Activated CD4-positive, alpha-beta T cell treated with anti-CD3 and anti-CD28 coated beads, Interleukin-2, amount 10 ng/mL, durations not matched to agents 7 days and 5 days (primary cell): Measurements from ENCODE around the gene TSC1. TPM values are rescaled to one million over a fixed set of nuclear protein-coding genes. Genes with fewer than 3 reads are reported as not detected.

Experiments
- CTCF ChIA-PET: fragments of 350-600 bp; sonication (Branson Sonifier 250); formaldehyde crosslinking; loops from one replicate; lab custom pipeline; 2021; ENCODE audit warnings: antibody characterized with exemption; lab: Charles Lee
- POLR2A ChIA-PET: fragments of 350-600 bp; sonication (Branson Sonifier 250); formaldehyde crosslinking; loops from one replicate; lab custom pipeline; 2021; ENCODE audit warnings: antibody characterized with exemption; lab: Charles Lee
- DNase-seq: peaks from one replicate; pipeline ENCODE4 v3.0.0-alpha.2; 2020
- H3K27ac Mint-ChIP-seq: one replicate; pipeline ENCODE4 v1.8.0; 2021; ENCODE audit warnings: mild to moderate bottlenecking, moderate library complexity, mixed read lengths
- H3K27me3 Mint-ChIP-seq: one replicate; pipeline ENCODE4 v1.8.0; 2021; ENCODE audit warnings: mixed read lengths
- H3K36me3 Mint-ChIP-seq: one replicate; pipeline ENCODE4 v1.8.0; 2021; ENCODE audit warnings: low read depth, mixed read lengths
- H3K4me1 Mint-ChIP-seq: one replicate; pipeline ENCODE4 v1.8.0; 2021; ENCODE audit warnings: mixed read lengths
- H3K4me3 Mint-ChIP-seq: one replicate; pipeline ENCODE4 v1.8.0; 2021; ENCODE audit warnings: mild to moderate bottlenecking, moderate library complexity, mixed read lengths
- H3K9me3 Mint-ChIP-seq: one replicate; pipeline ENCODE4 v1.8.0; 2021; ENCODE audit warnings: mixed read lengths
- total RNA-seq, 2 experiments: library from RNA; stranded (reverse); gene quantifications; one replicate each; pipeline ENCODE4 v1.2.3, GENCODE V29; 2021

Gene TSC1
- total RNA-seq, 2 experiments from 2014 or later = 36.8 to 37.6 TPM

DNA sequence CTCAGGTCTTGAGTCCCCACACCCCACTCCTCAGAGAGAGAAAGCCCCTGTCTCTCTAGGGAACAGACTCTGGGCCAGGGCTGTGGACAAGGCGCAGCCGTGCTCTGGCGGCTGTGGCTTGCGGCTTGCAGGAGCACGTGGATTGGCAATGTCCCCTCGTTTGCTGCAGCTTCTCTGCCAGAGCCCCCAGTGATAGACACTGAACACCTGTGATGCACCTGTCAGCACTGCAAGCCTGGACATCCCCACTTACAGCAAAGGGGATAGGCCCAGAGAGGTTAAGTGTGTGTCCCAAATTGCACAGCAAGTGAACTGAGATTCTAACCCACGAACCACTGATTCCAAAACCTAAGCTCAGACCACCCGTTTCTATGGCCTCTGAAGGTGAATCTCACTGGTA is 41.1 kb upstream of the TSC1 start:
- Mint-ChIP-seq H3K27ac (no peak overlapping the region), H3K4me3 (no peak overlapping the region)
- CTCF ChIA-PET = interaction anchor here (0.7 to 1.3 kb wide), 3 partner anchors 7 to 49 kb away, joined by 3 read pairs; partner anchors contain the start of gene GFI1B

DNA sequence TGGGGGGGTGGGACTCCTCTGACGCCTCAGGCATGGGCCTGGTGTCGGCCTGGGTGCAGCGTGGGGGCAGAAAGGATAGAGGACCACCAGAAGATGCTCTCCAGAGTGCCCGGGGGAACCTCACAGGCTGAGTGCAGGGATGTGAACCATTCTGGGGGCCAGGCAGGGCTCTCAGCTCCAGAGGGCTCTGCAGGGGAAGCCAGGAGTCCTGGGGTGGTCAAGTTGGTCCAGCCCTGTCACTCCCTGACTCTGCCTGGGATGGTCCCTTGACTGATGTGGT is 40.6 kb upstream of the TSC1 start:
- CTCF ChIA-PET = interaction anchor here (0.7 to 1.1 kb wide), 2 partner anchors 9 to 49 kb away, joined by 3 read pairs; no protein-coding TSS in a partner anchor
- POLR2A ChIA-PET = no interaction called here
- H3K4me3 Mint-ChIP-seq = no peak overlapping the region
- H3K4me1 Mint-ChIP-seq = no peaks in the 10 kb centered on the region
- no peak overlapping the region for H3K27ac Mint-ChIP-seq
- H3K9me3 Mint-ChIP-seq = no peaks in the 10 kb centered on the region
- peaks cover 34% of the 10 kb centered on the region for H3K27me3 Mint-ChIP-seq
- H3K36me3 Mint-ChIP-seq = no peaks in the 10 kb centered on the region
- no peak for DNase-seq

More for the DNA sequence above, 41.1 kb upstream of the TSC1 start:
- Mint-ChIP-seq H3K27me3 (peaks cover 30% of the 10 kb centered on the region), H3K36me3 (no peaks in the 10 kb centered on the region), H3K4me1 (no peaks in the 10 kb centered on the region), H3K9me3 (peaks cover 2% of the 10 kb centered on the region)
- POLR2A ChIA-PET = no interaction called here
- DNase-seq = no peak

DNA sequence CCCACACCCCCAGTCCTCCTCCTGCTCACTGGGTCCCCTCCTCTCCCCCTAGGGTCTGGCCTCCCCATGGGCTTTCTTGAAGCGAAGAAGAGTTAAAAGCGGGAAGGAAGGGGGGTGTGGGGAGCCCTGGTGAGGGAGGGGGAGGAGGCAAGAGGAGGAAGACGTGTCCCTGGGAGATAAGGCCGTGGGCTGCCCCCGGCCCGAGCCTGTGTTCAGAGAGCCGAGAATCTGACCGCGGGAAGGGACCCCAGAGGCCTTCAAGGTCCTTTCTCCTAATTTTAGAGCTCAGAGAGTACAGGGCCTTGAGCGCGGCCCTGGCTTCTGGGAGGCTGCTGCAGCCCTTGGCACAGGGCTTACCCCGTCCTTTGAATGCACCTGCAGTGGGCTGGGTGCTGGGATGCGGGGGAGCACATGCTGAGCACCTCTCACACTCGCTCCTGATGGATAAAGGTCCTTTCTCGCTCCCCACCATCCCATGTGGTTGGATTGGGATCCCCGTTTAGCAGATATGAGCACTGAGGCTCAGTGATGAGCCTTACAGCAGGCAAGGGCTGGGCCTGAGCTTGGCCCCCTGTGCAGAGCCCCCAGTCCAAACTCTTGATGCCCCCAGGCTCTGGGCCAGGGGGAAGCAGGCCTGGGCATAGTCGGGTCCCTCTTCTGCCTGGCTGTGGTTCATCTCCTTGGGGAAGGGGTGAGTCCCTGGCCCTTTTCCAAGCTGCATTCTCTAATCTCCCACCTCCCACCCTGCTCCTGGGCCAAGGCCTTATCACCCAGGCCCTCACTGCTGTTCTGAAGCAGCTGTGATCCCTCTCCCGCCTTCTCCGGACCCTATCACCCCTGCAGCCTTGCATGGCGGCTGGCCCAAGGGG is 40.0 kb upstream of the TSC1 start:
- H3K4me1 Mint-ChIP-seq = no peaks in the 10 kb centered on the region
- no peaks in the 10 kb centered on the region for H3K9me3 Mint-ChIP-seq
- POLR2A ChIA-PET = no interaction called here
- CTCF ChIA-PET = interaction anchor here (1.1 kb wide), 1 partner anchor 9 kb away, joined by 3 read pairs; no protein-coding TSS in a partner anchor
- peaks cover 39% of the 10 kb centered on the region for H3K27me3 Mint-ChIP-seq
- H3K27ac Mint-ChIP-seq = no peak overlapping the region
- no peak overlapping the region for H3K4me3 Mint-ChIP-seq
- no peak for DNase-seq
- no peaks in the 10 kb centered on the region for H3K36me3 Mint-ChIP-seq

GRCh38 chr9:132983491-132984201 is 39.2 kb upstream of the TSC1 start:
- POLR2A ChIA-PET = no interaction called here
- H3K27me3 Mint-ChIP-seq = peaks cover 46% of the 10 kb centered on the region
- H3K9me3 Mint-ChIP-seq = no peaks in the 10 kb centered on the region
- H3K4me1 Mint-ChIP-seq = peaks cover 1% of the 10 kb centered on the region
- H3K4me3 Mint-ChIP-seq = no peak overlapping the region
- no peak overlapping the region for H3K27ac Mint-ChIP-seq
- CTCF ChIA-PET = no interaction called here
- no peaks in the 10 kb centered on the region for H3K36me3 Mint-ChIP-seq
- no peak for DNase-seq

DNA sequence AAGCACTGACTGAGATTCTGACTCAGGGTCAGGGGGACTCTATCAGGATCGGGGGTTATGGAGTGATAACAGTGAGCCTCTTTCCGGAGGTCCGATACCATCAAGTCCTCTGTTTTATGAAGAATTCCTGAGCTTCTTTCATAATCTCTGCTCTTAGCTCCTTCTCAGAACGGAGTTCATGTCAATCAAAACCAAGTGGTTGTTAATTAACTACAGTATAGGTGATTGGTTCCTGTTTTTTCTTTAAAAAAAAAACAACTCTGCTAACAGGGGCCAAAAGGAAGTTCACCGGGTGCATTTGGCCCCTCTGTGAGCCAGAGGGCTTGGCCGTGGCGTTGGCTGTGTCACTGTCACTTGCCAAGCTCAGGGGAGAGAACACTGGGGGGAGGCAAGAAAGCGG is 38.0 kb upstream of the TSC1 start:
- DNase-seq = no peak
- Mint-ChIP-seq H3K27me3 (peaks cover 54% of the 10 kb centered on the region), H3K4me3 (no peak overlapping the region), H3K27ac (no peak overlapping the region), H3K9me3 (no peaks in the 10 kb centered on the region), H3K36me3 (no peaks in the 10 kb centered on the region), H3K4me1 (peaks cover 6% of the 10 kb centered on the region)
- CTCF ChIA-PET = interaction anchor here (0.7 kb wide), 1 partner anchor 259 kb away, joined by 3 read pairs; no protein-coding TSS in a partner anchor
- POLR2A ChIA-PET = no interaction called here

DNA sequence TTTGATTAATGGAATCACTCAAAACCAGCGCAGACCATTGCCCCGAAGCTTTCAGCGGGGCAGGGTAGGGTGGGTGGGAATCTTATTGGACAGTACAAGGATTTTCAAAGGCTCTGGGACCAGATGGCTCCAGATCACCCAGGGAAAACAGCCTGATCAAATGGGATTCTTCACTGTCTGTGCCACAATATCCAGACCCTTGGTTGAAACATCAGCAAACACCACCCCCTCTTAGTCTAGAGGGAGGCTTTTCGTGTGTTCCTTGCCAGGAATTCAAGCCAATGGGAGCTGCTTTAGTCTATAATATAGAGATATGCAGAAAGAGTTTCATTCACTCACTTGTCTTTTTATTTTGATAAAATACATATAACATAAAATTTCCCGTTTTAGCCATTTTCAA is 35.7 kb upstream of the TSC1 start:
- Mint-ChIP-seq H3K27ac (no peak overlapping the region), H3K4me3 (no peak overlapping the region), H3K27me3 (peaks cover 61% of the 10 kb centered on the region), H3K9me3 (no peaks in the 10 kb centered on the region), H3K36me3 (no peaks in the 10 kb centered on the region), H3K4me1 (peaks cover 6% of the 10 kb centered on the region)
- no peak for DNase-seq
- CTCF ChIA-PET = no interaction called here
- POLR2A ChIA-PET = no interaction called here

DNA sequence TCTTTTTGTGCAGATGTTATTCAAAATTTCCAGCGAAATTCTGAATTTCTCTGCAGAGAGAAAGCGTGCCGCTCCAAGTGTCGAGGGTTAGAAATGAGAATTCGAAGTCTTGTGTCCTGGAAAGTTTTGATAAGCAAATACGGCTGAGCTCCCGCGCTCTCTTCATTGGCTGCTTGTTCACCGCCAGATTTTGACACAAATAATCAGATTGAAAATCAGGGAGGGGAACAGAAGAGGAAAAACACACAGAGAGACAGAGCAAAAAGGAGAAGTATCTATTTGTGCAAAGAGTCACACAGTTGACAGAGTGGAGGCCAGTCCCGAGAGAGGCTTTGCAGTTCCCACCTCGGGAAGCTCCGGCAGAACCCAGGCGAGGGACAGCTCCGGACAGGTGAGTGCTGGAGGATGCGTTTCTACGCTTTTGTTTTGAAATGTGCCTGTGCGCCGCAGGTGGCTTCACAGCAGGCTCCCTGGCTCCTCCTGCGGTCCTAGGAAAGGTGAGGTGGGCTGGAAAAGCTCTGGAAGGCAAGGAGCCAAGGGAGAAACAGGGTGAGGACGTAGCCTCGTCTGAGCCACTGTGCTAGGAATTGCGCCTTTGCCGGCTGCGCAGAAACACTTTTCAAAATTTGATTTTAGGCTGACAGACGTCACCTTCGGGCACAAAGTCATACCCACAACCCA is 34.2 kb upstream of the TSC1 start, which contains the start of gene GFI1B:
TSS of gene GFI1B (plus strand) at position 244 of the 681 bp plus-strand sequence. CDS start 7,985 bp downstream, outside the sequence.
- no peaks in the 10 kb centered on the region for H3K9me3 Mint-ChIP-seq
- peaks cover 6% of the 10 kb centered on the region for H3K4me1 Mint-ChIP-seq
- H3K36me3 Mint-ChIP-seq = no peaks in the 10 kb centered on the region
- no peak within 1 kb of the TSS for H3K27ac Mint-ChIP-seq
- H3K27me3 Mint-ChIP-seq = peaks cover 63% of the 10 kb centered on the region
- POLR2A ChIA-PET = no interaction called here
- no peak for DNase-seq
- H3K4me3 Mint-ChIP-seq = no peak within 1 kb of the TSS
- CTCF ChIA-PET = interaction anchor here (1.0 to 1.8 kb wide), 4 partner anchors 8 to 170 kb away, joined by 3 to 6 read pairs (median 4); no protein-coding TSS in a partner anchor

DNA sequence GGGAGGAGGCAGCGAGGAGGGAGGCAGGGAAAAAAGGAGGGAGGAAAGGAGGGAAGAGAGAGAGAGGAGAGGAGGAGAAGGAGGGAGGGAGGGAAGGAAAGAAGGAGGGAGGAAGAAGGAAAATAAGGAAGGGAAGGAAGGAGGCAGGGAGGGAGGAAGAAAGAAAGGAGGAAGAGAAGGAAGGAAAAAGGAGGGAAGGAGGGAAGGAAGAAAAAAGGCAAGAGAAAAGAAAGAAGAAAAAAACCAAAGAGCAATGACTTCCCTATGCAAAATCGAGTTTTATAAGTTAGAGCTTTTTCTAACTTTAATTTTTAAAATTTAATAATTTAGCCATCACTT is 33.7 kb upstream of the TSC1 start:
- no peaks in the 10 kb centered on the region for H3K9me3 Mint-ChIP-seq
- no peak overlapping the region for H3K4me3 Mint-ChIP-seq
- ChIA-PET POLR2A (no interaction called here), CTCF (interaction anchor here (1.0 to 1.8 kb wide), 4 partner anchors 8 to 170 kb away, joined by 3 to 6 read pairs (median 4); no protein-coding TSS in a partner anchor)
- H3K27ac Mint-ChIP-seq = no peak overlapping the region
- H3K27me3 Mint-ChIP-seq = peaks cover 60% of the 10 kb centered on the region
- H3K4me1 Mint-ChIP-seq = peaks cover 6% of the 10 kb centered on the region
- H3K36me3 Mint-ChIP-seq = no peaks in the 10 kb centered on the region
- no peak for DNase-seq

- Mint-ChIP-seq H3K9me3 (no peaks in the 10 kb centered on the region), H3K4me3 (no peak overlapping the region), H3K27me3 (peaks cover 52% of the 10 kb centered on the region), H3K27ac (no peak overlapping the region), H3K4me1 (peaks cover 6% of the 10 kb centered on the region), H3K36me3 (no peaks in the 10 kb centered on the region)
- no peak for DNase-seq
- ChIA-PET CTCF (interaction anchor here (1.7 kb wide), 1 partner anchor 172 kb away, joined by 6 read pairs; no protein-coding TSS in a partner anchor), POLR2A (no interaction called here)
Observed at GRCh38 chr9:132976571-132976970, 32.2 kb upstream of the TSC1 start.

GRCh38 chr9:132975961-132976360 is 31.5 kb upstream of the TSC1 start:
- Mint-ChIP-seq H3K4me3 (no peak overlapping the region), H3K4me1 (peaks cover 6% of the 10 kb centered on the region), H3K27ac (no peak overlapping the region), H3K27me3 (peaks cover 46% of the 10 kb centered on the region), H3K36me3 (no peaks in the 10 kb centered on the region), H3K9me3 (no peaks in the 10 kb centered on the region)
- POLR2A ChIA-PET = no interaction called here
- no peak for DNase-seq
- CTCF ChIA-PET = interaction anchor here (0.6 to 1.4 kb wide), 3 partner anchors 9 to 46 kb away, joined by 3 read pairs; no protein-coding TSS in a partner anchor

GRCh38 chr9:132973713-132974112 is 29.3 kb upstream of the TSC1 start:
- ChIA-PET CTCF (interaction anchor here (1.5 kb wide), 1 partner anchor 74 kb away, joined by 3 read pairs; no protein-coding TSS in a partner anchor), POLR2A (no interaction called here)
- no peak overlapping the region for H3K27ac Mint-ChIP-seq
- H3K27me3 Mint-ChIP-seq = peaks cover 26% of the 10 kb centered on the region
- H3K4me3 Mint-ChIP-seq = no peak overlapping the region
- no peaks in the 10 kb centered on the region for H3K9me3 Mint-ChIP-seq
- H3K36me3 Mint-ChIP-seq = no peaks in the 10 kb centered on the region
- peak; percentile 20 for DNase-seq
- H3K4me1 Mint-ChIP-seq = peaks cover 6% of the 10 kb centered on the region

GRCh38 chr9:132973166-132973565 is 28.8 kb upstream of the TSC1 start:
- POLR2A ChIA-PET = no interaction called here
- no peak for DNase-seq
- peaks cover 22% of the 10 kb centered on the region for H3K27me3 Mint-ChIP-seq

More at GRCh38 chr9:132973166-132973565, 28.8 kb upstream of the TSC1 start:
- Mint-ChIP-seq H3K36me3 (no peaks in the 10 kb centered on the region), H3K9me3 (no peaks in the 10 kb centered on the region), H3K4me3 (no peak overlapping the region), H3K27ac (no peak overlapping the region), H3K4me1 (peaks cover 2% of the 10 kb centered on the region)
- CTCF ChIA-PET = interaction anchor here (1.5 kb wide), 1 partner anchor 73 kb away, joined by 3 read pairs; no protein-coding TSS in a partner anchor
